Measurements from ENCODE around the gene CTSH.

DNA sequence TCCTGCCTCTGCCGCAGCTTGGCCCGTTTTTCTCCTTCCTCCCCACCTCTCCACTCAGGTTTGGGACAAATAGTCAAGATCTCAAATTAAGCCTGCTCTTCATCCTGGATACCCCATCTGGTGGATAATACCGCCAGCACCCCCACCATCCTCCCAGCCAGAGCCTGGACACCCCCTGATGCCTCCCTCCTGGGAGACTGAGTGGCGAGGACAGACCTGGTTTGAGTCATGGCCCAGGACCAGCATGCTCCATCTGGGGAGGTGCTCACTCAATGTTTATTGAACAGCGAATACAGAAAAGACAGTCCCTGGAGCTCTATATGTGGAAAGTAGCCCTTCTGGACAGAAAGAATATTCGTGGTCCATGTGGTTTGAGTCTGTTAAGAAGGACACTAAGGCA lies 23.3 kb downstream of the CTSH start:
- TF ChIP-seq, protein P1, sequence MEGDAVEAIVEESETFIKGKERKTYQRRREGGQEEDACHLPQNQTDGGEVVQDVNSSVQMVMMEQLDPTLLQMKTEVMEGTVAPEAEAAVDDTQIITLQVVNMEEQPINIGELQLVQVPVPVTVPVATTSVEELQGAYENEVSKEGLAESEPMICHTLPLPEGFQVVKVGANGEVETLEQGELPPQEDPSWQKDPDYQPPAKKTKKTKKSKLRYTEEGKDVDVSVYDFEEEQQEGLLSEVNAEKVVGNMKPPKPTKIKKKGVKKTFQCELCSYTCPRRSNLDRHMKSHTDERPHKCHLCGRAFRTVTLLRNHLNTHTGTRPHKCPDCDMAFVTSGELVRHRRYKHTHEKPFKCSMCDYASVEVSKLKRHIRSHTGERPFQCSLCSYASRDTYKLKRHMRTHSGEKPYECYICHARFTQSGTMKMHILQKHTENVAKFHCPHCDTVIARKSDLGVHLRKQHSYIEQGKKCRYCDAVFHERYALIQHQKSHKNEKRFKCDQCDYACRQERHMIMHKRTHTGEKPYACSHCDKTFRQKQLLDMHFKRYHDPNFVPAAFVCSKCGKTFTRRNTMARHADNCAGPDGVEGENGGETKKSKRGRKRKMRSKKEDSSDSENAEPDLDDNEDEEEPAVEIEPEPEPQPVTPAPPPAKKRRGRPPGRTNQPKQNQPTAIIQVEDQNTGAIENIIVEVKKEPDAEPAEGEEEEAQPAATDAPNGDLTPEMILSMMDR (IDR thresholded peaks at IDR 0.05): no peak
- no peak for TF ChIP-seq TCF7L2 (IDR thresholded peaks at IDR 0.05; ENCODE audit: low read depth, low read length)

Data from Panc1 (cell line).